HL-60 (cell line): ENCODE results near the gene PLPPR1.

Source experiments
- DNase-seq, 2 experiments: peaks; one replicate each; pipeline ENCODE4 v3.0.0-alpha.2; 2010 to 2020; ENCODE audit warnings: low read depth in 1 of 2, low spot score in 1 of 2
- H3K27ac ChIP-seq: fragments of 250-450 bp; sonication (Bioruptor Pico); replicated peaks from 2 replicates; pipeline ENCODE4 v1.5.1; 2020; ENCODE audit warnings: mild to moderate bottlenecking, moderate library complexity
- H3K27me3 ChIP-seq: fragments of 250-450 bp; sonication (Bioruptor Pico); 2 replicates; pipeline ENCODE4 v1.5.1; 2021; ENCODE audit warnings: mild to moderate bottlenecking, moderate library complexity; ENCODE audit not compliant: insufficient read depth, poor library complexity, severe bottlenecking
- H3K4me3 ChIP-seq: replicated peaks from 2 replicates; pipeline ENCODE4 v1.5.1; 2011; ENCODE audit warnings: mild to moderate bottlenecking, control low read depth, low read length; ENCODE audit not compliant: insufficient read depth
- GABPA ChIP-seq: IDR thresholded peaks from 2 replicates; pipeline ENCODE4 v1.6.1; 2012; ENCODE audit warnings: low read depth
- POLR2AphosphoS5 ChIP-seq: IDR thresholded peaks from 2 replicates; pipeline ENCODE4 v1.6.1; 2012; ENCODE audit warnings: low read depth
- SPI1 ChIP-seq: IDR thresholded peaks from 2 replicates; pipeline ENCODE4 v1.6.1; 2012; ENCODE audit warnings: low read depth, mild to moderate bottlenecking, borderline replicate concordance
- TF ChIP-seq, protein P1 (sequence below): IDR thresholded peaks from one replicate; pipeline ENCODE4 v1.5.1; 2011; ENCODE audit warnings: low read length, control low read depth, inconsistent platforms; ENCODE audit not compliant: insufficient read depth
- TF ChIP-seq, protein P2 (sequence below): IDR thresholded peaks from 2 replicates; pipeline ENCODE4 v1.6.1; 2012; ENCODE audit warnings: low read depth; ENCODE audit not compliant: insufficient replicate concordance

Gene PLPPR1

DNA sequence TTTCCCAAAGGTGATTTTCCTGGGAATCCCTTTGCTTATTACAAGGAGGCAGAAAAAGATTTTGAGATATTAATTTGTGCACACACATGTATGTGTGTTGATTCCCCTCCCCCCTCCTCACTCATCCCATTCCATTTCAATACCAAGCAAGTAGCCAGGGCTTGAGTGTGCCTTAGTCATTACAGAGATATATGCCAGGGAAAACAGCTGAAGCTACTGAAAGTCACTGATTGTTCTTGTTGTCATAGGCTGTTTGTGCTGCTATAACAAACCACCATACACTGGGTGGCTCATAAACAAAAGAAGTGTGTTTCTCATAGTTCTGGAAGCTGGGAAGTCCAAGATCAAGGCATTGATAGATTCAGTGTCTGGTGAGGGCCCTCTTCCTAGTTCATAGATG is 197.6 kb downstream of the PLPPR1 start:
- H3K27ac ChIP-seq: no peak overlapping the region
- no peak for DNase-seq
- TF ChIP-seq GABPA (no peak), POLR2AphosphoS5 (no peak), SPI1 (no peak)
- TF ChIP-seq, protein P1, sequence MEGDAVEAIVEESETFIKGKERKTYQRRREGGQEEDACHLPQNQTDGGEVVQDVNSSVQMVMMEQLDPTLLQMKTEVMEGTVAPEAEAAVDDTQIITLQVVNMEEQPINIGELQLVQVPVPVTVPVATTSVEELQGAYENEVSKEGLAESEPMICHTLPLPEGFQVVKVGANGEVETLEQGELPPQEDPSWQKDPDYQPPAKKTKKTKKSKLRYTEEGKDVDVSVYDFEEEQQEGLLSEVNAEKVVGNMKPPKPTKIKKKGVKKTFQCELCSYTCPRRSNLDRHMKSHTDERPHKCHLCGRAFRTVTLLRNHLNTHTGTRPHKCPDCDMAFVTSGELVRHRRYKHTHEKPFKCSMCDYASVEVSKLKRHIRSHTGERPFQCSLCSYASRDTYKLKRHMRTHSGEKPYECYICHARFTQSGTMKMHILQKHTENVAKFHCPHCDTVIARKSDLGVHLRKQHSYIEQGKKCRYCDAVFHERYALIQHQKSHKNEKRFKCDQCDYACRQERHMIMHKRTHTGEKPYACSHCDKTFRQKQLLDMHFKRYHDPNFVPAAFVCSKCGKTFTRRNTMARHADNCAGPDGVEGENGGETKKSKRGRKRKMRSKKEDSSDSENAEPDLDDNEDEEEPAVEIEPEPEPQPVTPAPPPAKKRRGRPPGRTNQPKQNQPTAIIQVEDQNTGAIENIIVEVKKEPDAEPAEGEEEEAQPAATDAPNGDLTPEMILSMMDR: no peak
- TF ChIP-seq, protein P2, sequence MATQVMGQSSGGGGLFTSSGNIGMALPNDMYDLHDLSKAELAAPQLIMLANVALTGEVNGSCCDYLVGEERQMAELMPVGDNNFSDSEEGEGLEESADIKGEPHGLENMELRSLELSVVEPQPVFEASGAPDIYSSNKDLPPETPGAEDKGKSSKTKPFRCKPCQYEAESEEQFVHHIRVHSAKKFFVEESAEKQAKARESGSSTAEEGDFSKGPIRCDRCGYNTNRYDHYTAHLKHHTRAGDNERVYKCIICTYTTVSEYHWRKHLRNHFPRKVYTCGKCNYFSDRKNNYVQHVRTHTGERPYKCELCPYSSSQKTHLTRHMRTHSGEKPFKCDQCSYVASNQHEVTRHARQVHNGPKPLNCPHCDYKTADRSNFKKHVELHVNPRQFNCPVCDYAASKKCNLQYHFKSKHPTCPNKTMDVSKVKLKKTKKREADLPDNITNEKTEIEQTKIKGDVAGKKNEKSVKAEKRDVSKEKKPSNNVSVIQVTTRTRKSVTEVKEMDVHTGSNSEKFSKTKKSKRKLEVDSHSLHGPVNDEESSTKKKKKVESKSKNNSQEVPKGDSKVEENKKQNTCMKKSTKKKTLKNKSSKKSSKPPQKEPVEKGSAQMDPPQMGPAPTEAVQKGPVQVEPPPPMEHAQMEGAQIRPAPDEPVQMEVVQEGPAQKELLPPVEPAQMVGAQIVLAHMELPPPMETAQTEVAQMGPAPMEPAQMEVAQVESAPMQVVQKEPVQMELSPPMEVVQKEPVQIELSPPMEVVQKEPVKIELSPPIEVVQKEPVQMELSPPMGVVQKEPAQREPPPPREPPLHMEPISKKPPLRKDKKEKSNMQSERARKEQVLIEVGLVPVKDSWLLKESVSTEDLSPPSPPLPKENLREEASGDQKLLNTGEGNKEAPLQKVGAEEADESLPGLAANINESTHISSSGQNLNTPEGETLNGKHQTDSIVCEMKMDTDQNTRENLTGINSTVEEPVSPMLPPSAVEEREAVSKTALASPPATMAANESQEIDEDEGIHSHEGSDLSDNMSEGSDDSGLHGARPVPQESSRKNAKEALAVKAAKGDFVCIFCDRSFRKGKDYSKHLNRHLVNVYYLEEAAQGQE: no peak
- no peaks in the 10 kb centered on the region for H3K27me3 ChIP-seq
- no peak overlapping the region for H3K4me3 ChIP-seq

DNA sequence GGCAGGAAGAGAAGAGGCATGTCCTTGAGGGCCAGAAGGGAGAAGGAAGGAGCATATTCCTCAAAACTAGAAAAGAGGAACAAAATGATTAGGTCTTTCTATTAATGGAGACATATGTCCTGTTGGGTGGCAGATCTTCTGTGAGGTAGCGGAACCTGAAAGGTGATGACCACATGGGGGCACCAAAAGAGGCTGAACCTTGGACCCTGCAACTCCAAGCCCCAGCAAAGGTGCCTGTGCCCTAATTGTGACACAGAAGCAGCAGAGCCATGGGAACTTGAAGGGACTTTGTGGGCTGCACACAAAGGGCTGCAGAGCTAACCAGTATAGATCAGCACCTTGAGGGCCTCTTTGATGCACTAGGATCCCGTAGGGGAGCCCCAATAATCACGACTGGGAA is 198.3 kb downstream of the PLPPR1 start:
- no peak overlapping the region for H3K4me3 ChIP-seq
- no peak overlapping the region for H3K27ac ChIP-seq
- H3K27me3 ChIP-seq: no peaks in the 10 kb centered on the region
- DNase-seq: no peak
- TF ChIP-seq, protein P1: no peak
- TF ChIP-seq POLR2AphosphoS5 (no peak), SPI1 (no peak), GABPA (no peak)
- TF ChIP-seq, protein P2: no peak

DNA sequence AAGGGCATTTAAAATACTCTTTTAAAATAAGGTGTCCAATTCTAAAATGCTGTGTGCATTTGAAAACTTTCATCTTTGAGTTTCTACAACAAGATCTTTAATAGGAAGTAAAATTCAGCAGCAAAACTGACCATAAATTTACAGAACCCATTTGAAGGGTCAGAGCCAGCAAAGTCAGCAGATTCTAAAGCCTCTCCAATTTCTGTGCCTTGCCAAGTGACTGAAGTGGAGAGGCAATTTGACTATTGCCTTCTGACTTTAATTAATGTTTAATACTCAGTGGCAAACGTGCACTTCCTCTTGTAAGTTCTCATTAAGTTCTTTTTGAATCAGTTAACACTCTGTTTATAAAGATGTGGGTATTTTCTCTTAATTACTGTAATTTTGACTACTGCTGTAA is 201.1 kb downstream of the PLPPR1 start:
- TF ChIP-seq, protein P1: no peak
- TF ChIP-seq POLR2AphosphoS5 (no peak), SPI1 (no peak), GABPA (no peak)
- TF ChIP-seq, protein P2: no peak
- DNase-seq: no peak
- H3K27me3 ChIP-seq: no peaks in the 10 kb centered on the region
- H3K27ac ChIP-seq: no peak overlapping the region
- H3K4me3 ChIP-seq: no peak overlapping the region
